B cell (primary cell): ENCODE results near the gene TRIM9.

ENCODE experiments used
- EZH2 ChIP-seq: IDR thresholded peaks from 2 replicates; pipeline ENCODE4 v1.6.1; 2012; ENCODE audit warnings: borderline replicate concordance, low read depth, mild to moderate bottlenecking, moderate library complexity, low read length; ENCODE audit not compliant: insufficient read depth, poor library complexity, severe bottlenecking
- TF ChIP-seq, protein P1 (sequence below): fragments of 200-600 bp; IDR thresholded peaks from one replicate; pipeline ENCODE4 v1.8.0; 2022; ENCODE audit warnings: antibody characterized with exemption, mild to moderate bottlenecking

DNA sequence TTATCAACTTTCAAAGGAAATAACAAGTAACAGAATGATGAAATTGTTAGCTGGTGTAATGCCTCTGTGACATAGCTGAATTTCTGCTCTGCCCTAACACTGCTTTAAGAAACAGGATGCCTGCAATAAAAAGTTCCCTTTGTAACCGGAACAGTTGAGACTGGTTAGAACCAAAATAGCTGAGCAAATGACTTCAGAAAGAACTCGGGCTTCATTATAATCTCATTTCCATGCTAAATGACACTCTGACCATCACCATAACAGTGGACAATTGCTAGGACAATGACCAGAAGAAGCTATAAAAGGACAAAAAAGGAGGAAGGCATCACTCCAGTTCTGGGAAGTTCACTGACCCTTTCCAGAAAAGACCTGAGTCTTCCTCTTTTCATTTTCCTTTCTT, 127.1 kb downstream of the TRIM9 start:
- TF ChIP-seq, protein P1, sequence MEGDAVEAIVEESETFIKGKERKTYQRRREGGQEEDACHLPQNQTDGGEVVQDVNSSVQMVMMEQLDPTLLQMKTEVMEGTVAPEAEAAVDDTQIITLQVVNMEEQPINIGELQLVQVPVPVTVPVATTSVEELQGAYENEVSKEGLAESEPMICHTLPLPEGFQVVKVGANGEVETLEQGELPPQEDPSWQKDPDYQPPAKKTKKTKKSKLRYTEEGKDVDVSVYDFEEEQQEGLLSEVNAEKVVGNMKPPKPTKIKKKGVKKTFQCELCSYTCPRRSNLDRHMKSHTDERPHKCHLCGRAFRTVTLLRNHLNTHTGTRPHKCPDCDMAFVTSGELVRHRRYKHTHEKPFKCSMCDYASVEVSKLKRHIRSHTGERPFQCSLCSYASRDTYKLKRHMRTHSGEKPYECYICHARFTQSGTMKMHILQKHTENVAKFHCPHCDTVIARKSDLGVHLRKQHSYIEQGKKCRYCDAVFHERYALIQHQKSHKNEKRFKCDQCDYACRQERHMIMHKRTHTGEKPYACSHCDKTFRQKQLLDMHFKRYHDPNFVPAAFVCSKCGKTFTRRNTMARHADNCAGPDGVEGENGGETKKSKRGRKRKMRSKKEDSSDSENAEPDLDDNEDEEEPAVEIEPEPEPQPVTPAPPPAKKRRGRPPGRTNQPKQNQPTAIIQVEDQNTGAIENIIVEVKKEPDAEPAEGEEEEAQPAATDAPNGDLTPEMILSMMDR, result no peak
- TF ChIP-seq EZH2, result no peak
